Measurements from ENCODE around the gene IAPP. TPM values are rescaled to one million over a fixed set of nuclear protein-coding genes. Genes with fewer than 3 reads are reported as not detected.

Gene IAPP
- total RNA-seq, result not detected

DNA sequence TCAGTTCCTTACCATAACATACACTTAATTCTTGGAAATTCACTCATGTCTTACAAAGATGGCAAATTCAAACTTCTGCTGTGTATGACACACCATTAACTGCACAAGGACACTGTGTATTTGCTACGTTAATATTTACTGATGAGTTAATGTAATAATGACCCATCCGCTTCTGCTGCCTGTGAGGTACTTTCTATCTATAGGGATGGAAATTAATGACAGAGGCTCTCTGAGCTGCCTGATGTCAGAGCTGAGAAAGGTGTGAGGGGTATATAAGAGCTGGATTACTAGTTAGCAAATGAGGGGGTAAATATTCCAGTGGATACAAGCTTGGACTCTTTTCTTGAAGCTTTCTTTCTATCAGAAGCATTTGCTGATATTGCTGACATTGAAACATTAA is at the start of gene IAPP:
IAPP (plus strand) TSS at position 301 of the 400 bp plus-strand sequence. CDS start 450 bp downstream, outside the sequence.

DNA sequence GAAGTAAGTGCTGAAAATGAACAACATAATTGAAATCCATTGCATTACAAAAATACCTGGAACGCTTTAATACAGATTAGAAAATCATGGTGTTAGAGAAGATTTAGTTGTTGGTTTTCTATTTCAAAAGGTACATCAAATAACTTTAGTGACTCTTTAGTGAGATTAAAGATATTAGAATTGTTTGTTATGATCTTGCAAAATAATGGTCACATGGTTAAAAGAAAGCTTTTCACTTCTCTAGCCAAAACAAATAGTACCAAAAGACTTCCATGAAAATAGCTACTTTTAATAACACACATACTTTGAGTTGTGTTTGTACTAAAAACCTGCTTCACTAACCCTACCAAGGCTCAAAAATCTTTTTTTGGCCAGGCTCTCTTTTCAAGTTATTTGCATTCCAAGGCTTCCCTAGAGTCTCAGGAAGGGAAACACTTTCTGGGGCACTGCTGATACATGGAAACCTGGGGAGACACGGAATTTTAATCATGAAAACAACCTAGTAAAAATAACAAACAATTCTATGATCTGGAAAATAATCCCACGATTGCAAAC is 37.9 kb upstream of the IAPP start, which contains the start of gene SLCO1A2:
SLCO1A2 (minus strand) TSS at position 147 of the 555 bp plus-strand sequence. CDS start 270 bp downstream, outside the sequence.

Other genes starting within 250 kb of the IAPP start
- not detected for gene SLCO1B1, start 241.7 kb upstream of the IAPP start, total RNA-seq
- 7.5 TPM for gene SLCO1A2, start 38.0 kb upstream of the IAPP start, total RNA-seq
- 19.1 TPM for gene PYROXD1, start 64.8 kb downstream of the IAPP start, total RNA-seq
- 28.2 TPM for gene RECQL, start 128.7 kb downstream of the IAPP start, total RNA-seq
- gene GOLT1B, start 128.9 kb downstream of the IAPP start, total RNA-seq, result 42.6 TPM
- 0.31 TPM for gene SPX, start 153.4 kb downstream of the IAPP start, total RNA-seq
- gene GYS2, start 231.9 kb downstream of the IAPP start, total RNA-seq, result not detected